B cell (primary cell): Measurements from ENCODE around the gene PLEKHA7.

Source experiments
- EZH2 ChIP-seq: IDR thresholded peaks from 2 replicates; pipeline ENCODE4 v1.6.1; 2012; ENCODE audit warnings: borderline replicate concordance, low read depth, mild to moderate bottlenecking, moderate library complexity, low read length; ENCODE audit not compliant: insufficient read depth, poor library complexity, severe bottlenecking
- TF ChIP-seq, protein P1 (sequence below): fragments of 200-600 bp; IDR thresholded peaks from one replicate; pipeline ENCODE4 v1.8.0; 2022; ENCODE audit warnings: antibody characterized with exemption, mild to moderate bottlenecking

DNA sequence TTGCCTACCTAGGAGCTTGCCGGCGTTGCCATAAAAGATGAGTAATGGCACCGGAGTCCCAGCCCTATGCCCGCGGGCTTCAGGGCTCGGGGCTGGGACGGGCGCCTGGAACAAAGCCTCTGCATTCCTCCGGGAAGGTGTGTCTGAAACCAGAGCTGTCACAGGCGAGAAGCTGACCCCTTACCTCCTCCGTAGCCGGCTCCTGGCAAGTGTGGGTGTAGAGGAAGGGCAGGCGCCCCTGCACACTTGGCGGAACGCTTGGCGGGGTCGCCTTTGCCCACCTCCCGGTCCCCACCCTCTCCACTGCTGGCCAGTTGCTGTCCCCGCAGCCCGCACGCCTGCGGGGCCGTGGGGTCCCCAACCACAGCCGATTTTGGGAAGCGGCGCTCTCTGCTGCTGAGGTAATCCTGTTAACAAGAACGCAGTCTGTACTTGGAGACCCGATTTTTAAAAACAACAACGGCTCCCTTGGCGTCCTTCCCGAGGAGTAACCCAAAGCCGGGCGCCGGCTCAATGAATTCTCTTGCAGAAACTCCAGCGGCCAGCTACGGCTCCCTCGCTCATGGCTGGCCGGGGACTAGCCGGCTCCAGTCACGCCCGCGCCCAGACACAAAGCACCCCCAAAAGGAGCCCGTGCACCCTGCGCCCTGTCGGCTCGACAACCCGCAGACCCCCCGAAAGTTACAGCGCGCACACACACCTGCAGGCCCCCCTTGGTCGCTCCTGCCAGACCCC, 89.2 kb downstream of the PLEKHA7 start:
- TF ChIP-seq, protein P1, sequence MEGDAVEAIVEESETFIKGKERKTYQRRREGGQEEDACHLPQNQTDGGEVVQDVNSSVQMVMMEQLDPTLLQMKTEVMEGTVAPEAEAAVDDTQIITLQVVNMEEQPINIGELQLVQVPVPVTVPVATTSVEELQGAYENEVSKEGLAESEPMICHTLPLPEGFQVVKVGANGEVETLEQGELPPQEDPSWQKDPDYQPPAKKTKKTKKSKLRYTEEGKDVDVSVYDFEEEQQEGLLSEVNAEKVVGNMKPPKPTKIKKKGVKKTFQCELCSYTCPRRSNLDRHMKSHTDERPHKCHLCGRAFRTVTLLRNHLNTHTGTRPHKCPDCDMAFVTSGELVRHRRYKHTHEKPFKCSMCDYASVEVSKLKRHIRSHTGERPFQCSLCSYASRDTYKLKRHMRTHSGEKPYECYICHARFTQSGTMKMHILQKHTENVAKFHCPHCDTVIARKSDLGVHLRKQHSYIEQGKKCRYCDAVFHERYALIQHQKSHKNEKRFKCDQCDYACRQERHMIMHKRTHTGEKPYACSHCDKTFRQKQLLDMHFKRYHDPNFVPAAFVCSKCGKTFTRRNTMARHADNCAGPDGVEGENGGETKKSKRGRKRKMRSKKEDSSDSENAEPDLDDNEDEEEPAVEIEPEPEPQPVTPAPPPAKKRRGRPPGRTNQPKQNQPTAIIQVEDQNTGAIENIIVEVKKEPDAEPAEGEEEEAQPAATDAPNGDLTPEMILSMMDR: no peak
- no peak for TF ChIP-seq EZH2
